COLO829 (cell line): ENCODE measurements around the gene USP17L13.
"Not testable (repeated sequence)": the region's sequence is repeated elsewhere in the genome, so short reads cannot be mapped to it uniquely, and the experiment has no call there.

ENCODE experiments used
- DNase-seq: peaks from one replicate; pipeline ENCODE4 v3.0.0; 2012; ENCODE audit warnings: low spot score

The USP17L13 gene, protein sequence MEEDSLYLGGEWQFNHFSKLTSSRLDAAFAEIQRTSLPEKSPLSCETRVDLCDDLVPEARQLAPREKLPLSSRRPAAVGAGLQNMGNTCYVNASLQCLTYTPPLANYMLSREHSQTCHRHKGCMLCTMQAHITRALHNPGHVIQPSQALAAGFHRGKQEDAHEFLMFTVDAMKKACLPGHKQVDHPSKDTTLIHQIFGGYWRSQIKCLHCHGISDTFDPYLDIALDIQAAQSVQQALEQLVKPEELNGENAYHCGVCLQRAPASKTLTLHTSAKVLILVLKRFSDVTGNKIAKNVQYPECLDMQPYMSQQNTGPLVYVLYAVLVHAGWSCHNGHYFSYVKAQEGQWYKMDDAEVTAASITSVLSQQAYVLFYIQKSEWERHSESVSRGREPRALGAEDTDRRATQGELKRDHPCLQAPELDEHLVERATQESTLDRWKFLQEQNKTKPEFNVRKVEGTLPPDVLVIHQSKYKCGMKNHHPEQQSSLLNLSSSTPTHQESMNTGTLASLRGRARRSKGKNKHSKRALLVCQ

DNA sequence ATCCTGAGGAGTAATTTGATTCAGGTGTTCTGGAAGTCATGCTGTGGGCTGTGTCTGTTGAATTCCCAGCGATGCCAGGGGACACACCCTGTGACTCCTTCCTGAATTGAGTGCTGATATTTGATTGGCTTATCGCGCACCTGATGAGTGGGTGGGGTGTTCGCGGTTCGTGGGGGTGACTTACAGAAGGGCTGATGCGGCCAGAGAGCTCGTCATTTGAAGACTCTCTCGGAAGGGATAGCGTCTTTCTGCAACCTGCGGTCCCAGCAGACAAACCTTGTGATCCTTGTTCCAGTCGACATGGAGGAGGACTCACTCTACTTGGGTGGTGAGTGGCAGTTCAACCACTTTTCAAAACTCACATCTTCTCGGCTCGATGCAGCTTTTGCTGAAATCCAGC is at the start of gene USP17L13:
TSS of gene USP17L13 (plus strand) at position 301 of the 400 bp plus-strand sequence. CDS start at position 301, 0 bp downstream.
- not testable (repeated sequence) for DNase-seq

DNA sequence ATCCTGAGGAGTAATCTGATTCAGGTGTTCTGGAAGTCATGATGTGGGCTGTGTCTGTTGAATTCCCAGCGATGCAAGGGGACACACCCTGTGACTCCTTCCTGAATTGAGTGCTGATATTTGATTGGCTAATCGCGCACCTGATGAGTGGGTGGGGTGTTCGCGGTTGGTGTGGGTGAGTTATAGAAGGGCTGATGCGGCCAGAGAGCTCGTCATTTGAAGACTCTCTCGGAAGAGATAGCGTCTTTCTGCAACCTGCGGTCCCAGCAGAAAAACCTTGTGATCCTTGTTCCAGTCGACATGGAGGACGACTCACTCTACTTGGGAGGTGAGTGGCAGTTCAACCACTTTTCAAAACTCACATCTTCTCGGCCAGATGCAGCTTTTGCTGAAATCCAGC is 14.3 kb upstream of the USP17L13 start, which contains the start of gene USP17L10:
TSS of gene USP17L10 (plus strand) at position 301 of the 400 bp plus-strand sequence. CDS start at position 301, 0 bp downstream.
- not testable (repeated sequence) for DNase-seq

DNA sequence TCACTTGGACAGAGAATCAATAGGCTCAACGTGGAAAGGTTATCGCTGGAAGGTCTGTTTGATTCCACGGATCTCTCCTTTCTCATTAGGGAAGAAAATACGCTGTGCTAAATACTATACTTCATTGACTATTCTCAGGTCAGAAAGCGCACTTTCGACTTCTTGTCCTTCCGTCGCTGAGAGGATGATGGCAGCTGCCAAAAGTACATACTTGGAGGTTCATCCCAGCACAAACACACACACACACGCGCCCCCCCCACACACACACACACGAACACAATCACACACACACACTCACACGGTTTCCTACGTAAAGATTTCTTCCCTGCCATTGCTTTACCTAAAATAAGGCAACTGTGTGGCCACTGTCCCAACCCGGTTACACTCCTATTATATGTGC is 10.0 kb upstream of the USP17L13 start:
- DNase-seq = not testable (repeated sequence)

DNA sequence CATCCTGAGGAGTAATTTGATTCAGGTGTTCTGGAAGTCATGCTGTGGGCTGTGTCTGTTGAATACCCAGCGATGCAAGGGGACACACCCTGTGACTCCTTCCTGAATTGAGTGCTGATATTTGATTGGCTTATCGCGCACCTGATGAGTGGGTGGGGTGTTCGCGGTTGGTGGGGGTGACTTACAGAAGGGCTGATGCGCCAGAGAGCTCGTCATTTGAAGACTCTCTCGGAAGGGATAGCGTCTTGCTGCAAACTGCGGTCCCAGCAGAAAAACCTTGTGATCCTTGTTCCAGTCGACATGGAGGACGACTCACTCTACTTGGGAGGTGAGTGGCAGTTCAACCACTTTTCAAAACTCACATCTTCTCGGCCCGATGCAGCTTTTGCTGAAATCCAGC is 9.6 kb upstream of the USP17L13 start, which contains the start of gene USP17L11:
TSS of gene USP17L11 (plus strand) at position 301 of the 400 bp plus-strand sequence. CDS start at position 301, 0 bp downstream.
- not testable (repeated sequence) for DNase-seq

DNA sequence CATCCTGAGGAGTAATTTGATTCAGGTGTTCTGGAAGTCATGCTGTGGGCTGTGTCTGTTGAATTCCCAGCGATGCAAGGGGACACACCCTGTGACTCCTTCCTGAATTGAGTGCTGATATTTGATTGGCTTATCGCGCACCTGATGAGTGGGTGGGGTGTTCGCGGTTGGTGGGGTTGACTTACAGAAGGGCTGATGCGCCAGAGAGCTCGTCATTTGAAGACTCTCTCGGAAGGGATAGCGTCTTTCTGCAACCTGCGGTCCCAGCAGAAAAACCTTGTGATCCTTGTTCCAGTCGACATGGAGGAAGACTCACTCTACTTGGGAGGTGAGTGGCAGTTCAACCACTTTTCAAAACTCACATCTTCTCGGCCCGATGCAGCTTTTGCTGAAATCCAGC is 4.8 kb upstream of the USP17L13 start, which contains the start of gene USP17L12:
TSS of gene USP17L12 (plus strand) at position 301 of the 400 bp plus-strand sequence. CDS start at position 301, 0 bp downstream.
- not testable (repeated sequence) for DNase-seq

DNA sequence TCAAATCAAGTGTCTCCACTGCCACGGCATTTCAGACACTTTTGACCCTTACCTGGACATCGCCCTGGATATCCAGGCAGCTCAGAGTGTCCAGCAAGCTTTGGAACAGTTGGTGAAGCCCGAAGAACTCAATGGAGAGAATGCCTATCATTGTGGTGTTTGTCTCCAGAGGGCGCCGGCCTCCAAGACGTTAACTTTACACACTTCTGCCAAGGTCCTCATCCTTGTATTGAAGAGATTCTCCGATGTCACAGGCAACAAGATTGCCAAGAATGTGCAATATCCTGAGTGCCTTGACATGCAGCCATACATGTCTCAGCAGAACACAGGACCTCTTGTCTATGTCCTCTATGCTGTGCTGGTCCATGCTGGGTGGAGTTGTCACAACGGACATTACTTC is 5.6 kb downstream of the USP17L13 start:
- not testable (repeated sequence) for DNase-seq

DNA sequence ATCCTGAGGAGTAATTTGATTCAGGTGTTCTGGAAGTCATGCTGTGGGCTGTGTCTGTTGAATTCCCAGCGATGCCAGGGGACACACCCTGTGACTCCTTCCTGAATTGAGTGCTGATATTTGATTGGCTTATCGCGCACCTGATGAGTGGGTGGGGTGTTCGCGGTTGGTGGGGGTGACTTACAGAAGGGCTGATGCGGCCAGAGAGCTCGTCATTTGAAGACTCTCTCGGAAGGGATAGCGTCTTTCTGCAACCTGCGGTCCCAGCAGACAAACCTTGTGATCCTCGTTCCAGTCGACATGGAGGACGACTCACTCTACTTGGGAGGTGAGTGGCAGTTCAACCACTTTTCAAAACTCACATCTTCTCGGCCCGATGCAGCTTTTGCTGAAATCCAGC is 9.4 kb downstream of the USP17L13 start, which contains the start of gene USP17L15:
TSS of gene USP17L15 (plus strand) at position 301 of the 400 bp plus-strand sequence. CDS start at position 301, 0 bp downstream.
- not testable (repeated sequence) for DNase-seq

DNA sequence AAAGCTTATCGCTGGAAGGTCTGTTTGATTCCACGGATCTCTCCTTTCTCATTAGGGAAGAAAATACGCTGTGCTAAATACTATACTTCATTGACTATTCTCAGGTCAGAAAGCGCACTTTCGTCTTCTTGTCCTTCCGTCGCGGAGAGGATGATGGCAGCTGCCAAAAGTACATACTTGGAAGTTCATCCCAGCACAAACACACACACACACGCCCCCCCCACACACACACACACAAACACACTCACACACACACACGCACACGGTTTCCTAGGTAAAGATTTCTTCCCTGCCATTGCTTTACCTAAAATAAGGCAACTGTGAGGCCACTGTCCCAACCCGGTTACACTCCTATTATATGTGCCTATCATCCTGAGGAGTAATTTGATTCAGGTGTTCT is 13.8 kb downstream of the USP17L13 start:
- not testable (repeated sequence) for DNase-seq

DNA sequence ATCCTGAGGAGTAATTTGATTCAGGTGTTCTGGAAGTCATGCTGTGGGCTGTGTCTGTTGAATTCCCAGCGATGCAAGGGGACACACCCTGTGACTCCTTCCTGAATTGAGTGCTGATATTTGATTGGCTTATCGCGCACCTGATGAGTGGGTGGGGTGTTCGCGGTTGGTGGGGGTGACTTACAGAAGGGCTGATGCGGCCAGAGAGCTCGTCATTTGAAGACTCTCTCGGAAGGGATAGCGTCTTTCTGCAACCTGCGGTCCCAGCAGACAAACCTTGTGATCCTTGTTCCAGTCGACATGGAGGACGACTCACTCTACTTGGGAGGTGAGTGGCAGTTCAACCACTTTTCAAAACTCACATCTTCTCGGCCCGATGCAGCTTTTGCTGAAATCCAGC is 18.9 kb downstream of the USP17L13 start, which contains the start of gene USP17L17:
TSS of gene USP17L17 (plus strand) at position 301 of the 400 bp plus-strand sequence. CDS start at position 301, 0 bp downstream.
- not testable (repeated sequence) for DNase-seq

DNA sequence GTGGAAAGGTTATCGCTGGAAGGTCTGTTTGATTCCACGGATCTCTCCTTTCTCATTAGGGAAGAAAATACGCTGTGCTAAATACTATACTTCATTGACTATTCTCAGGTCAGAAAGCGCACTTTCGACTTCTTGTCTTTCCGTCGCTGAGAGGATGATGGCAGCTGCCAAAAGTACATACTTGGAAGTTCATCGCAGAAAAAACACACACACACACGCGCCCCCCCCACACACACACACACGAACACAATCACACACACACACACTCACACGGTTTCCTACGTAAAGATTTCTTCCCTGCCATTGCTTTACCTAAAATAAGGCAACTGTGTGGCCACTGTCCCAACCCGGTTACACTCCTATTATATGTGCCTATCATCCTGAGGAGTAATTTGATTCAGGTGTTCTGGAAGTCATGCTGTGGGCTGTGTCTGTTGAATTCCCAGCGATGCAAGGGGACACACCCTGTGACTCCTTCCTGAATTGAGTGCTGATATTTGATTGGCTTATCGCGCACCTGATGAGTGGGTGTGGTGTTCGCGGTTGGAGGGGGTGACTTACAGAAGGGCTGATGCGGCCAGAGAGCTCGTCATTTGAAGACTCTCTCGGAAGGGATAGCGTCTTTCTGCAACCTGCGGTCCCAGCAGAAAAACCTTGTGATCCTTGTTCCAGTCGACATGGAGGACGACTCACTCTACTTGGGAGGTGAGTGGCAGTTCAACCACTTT is 23.4 kb downstream of the USP17L13 start, which contains the start of gene USP17L18:
TSS of gene USP17L18 (plus strand) at position 678 of the 728 bp plus-strand sequence. CDS start at position 678, 0 bp downstream.
- DNase-seq = not testable (repeated sequence)

DNA sequence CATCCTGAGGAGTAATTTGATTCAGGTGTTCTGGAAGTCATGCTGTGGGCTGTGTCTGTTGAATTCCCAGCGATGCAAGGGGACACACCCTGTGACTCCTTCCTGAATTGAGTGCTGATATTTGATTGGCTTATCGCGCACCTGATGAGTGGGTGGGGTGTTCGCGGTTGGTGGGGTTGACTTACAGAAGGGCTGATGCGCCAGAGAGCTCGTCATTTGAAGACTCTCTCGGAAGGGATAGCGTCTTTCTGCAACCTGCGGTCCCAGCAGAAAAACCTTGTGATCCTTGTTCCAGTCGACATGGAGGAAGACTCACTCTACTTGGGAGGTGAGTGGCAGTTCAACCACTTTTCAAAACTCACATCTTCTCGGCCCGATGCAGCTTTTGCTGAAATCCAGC is 28.4 kb downstream of the USP17L13 start, which contains the start of gene USP17L19:
TSS of gene USP17L19 (plus strand) at position 301 of the 400 bp plus-strand sequence. CDS start at position 301, 0 bp downstream.
- DNase-seq = not testable (repeated sequence)

DNA sequence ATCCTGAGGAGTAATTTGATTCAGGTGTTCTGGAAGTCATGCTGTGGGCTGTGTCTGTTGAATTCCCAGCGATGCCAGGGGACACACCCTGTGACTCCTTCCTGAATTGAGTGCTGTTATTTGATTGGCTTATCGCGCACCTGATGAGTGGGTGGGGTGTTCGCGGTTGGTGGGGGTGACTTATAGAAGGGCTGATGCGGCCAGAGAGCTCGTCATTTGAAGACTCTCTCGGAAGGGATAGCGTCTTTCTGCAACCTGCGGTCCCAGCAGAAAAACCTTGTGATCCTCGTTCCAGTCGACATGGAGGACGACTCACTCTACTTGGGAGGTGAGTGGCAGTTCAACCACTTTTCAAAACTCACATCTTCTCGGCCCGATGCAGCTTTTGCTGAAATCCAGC is 33.1 kb downstream of the USP17L13 start, which contains the start of gene USP17L20:
TSS of gene USP17L20 (plus strand) at position 301 of the 400 bp plus-strand sequence. CDS start at position 301, 0 bp downstream.
- not testable (repeated sequence) for DNase-seq

DNA sequence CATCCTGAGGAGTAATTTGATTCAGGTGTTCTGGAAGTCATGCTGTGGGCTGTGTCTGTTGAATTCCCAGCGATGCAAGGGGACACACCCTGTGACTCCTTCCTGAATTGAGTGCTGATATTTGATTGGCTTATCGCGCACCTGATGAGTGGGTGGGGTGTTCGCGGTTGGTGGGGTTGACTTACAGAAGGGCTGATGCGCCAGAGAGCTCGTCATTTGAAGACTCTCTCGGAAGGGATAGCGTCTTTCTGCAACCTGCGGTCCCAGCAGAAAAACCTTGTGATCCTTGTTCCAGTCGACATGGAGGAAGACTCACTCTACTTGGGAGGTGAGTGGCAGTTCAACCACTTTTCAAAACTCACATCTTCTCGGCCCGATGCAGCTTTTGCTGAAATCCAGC is 37.9 kb downstream of the USP17L13 start, which contains the start of gene USP17L21:
TSS of gene USP17L21 (plus strand) at position 301 of the 400 bp plus-strand sequence. CDS start at position 301, 0 bp downstream.
- not testable (repeated sequence) for DNase-seq

DNA sequence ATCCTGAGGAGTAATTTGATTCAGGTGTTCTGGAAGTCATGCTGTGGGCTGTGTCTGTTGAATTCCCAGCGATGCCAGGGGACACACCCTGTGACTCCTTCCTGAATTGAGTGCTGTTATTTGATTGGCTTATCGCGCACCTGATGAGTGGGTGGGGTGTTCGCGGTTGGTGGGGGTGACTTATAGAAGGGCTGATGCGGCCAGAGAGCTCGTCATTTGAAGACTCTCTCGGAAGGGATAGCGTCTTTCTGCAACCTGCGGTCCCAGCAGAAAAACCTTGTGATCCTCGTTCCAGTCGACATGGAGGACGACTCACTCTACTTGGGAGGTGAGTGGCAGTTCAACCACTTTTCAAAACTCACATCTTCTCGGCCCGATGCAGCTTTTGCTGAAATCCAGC is 42.6 kb downstream of the USP17L13 start, which contains the start of gene USP17L22:
TSS of gene USP17L22 (plus strand) at position 301 of the 400 bp plus-strand sequence. CDS start at position 301, 0 bp downstream.
- DNase-seq = not testable (repeated sequence)

DNA sequence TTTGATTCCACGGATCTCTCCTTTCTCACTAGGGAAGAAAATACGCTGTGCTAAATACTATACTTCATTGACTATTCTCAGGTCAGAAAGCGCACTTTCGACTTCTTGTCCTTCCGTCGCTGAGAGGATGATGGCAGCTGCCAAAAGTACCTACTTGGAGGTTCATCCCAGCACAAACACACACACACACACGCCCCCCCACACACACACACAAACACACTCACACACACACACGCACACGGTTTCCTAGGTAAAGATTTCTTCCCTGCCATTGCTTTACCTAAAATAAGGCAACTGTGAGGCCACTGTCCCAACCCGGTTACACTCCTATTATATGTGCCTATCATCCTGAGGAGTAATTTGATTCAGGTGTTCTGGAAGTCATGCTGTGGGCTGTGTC is 47.0 kb downstream of the USP17L13 start:
- not testable (repeated sequence) for DNase-seq
